Measurements from ENCODE around the gene TAB2. TPM values are rescaled to one million over a fixed set of nuclear protein-coding genes. Genes with fewer than 3 reads are reported as not detected.
"Not testable (repeated sequence)": the region's sequence is repeated elsewhere in the genome, so short reads cannot be mapped to it uniquely, and the experiment has no call there.

TAB2 gene
- total RNA-seq, 1 donor from 2014 or later, result 20.5 TPM

DNA sequence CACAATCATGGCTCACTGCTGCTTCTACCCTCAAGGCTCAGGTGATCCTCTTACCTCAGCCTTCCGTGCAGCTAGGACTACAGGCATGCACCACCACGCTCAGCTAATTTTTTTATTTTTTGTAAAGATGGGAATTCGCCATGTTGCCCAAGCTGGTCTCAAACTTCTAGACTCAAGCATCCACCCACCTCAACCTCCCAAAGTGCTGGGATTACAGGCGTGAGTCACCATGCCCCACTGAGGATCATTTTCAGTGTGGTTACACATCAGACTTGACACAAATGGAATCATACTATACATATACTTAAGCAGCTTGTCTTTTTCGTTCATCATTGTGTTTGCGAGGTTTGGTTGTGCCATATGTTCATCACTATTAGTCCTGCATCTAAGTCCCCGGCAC lies 140.7 kb downstream of the TAB2 start:
- FAIRE-seq (peak; percentile 52), DNase-seq (ENCODE audit: low read depth) (no peak)
- TF ChIP-seq, protein P1, sequence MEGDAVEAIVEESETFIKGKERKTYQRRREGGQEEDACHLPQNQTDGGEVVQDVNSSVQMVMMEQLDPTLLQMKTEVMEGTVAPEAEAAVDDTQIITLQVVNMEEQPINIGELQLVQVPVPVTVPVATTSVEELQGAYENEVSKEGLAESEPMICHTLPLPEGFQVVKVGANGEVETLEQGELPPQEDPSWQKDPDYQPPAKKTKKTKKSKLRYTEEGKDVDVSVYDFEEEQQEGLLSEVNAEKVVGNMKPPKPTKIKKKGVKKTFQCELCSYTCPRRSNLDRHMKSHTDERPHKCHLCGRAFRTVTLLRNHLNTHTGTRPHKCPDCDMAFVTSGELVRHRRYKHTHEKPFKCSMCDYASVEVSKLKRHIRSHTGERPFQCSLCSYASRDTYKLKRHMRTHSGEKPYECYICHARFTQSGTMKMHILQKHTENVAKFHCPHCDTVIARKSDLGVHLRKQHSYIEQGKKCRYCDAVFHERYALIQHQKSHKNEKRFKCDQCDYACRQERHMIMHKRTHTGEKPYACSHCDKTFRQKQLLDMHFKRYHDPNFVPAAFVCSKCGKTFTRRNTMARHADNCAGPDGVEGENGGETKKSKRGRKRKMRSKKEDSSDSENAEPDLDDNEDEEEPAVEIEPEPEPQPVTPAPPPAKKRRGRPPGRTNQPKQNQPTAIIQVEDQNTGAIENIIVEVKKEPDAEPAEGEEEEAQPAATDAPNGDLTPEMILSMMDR (IDR thresholded peaks at IDR 0.05; ENCODE audit: insufficient read depth, low read length, severe bottlenecking), result no peak

DNA sequence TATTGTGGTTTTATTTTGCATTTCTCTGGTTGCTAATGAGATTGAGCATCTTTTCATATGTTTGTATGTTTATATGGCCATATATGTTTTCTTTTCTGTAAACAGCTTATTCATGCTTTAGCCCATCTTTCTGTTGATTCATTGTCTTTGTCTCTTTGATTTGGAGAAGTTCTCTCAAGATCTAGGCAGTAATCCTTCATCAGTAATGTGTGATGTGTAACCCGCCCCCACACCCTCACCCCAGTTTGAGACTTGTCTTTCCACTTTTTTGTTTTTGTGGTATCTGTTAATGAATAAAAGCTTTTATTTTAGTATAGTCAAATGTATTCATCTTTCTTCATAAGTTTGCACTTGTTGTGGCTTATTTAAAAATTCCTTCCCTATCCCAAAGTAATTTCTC lies 141.3 kb downstream of the TAB2 start:
- H3K4me3 ChIP-seq (ENCODE audit: low read depth, low read length), result no peak overlapping the region
- DNase-seq (ENCODE audit: low read depth) (no peak), FAIRE-seq (no peak)
- TF ChIP-seq, protein P1 (IDR thresholded peaks at IDR 0.05; ENCODE audit: insufficient read depth, low read length, severe bottlenecking), result no peak
- no peaks in the 10 kb centered on the region for H3K27me3 ChIP-seq (ENCODE audit: control insufficient read depth, insufficient read depth, low read length)
- no peaks in the 10 kb centered on the region for H3K36me3 ChIP-seq (ENCODE audit: control insufficient read depth, insufficient read depth, low read length)

More for the DNA sequence above, 140.7 kb downstream of the TAB2 start:
- H3K27me3 ChIP-seq (ENCODE audit: control insufficient read depth, insufficient read depth, low read length), result no peaks in the 10 kb centered on the region
- H3K36me3 ChIP-seq (ENCODE audit: control insufficient read depth, insufficient read depth, low read length), result no peaks in the 10 kb centered on the region
- no peak overlapping the region for H3K4me3 ChIP-seq (ENCODE audit: low read depth, low read length)

DNA sequence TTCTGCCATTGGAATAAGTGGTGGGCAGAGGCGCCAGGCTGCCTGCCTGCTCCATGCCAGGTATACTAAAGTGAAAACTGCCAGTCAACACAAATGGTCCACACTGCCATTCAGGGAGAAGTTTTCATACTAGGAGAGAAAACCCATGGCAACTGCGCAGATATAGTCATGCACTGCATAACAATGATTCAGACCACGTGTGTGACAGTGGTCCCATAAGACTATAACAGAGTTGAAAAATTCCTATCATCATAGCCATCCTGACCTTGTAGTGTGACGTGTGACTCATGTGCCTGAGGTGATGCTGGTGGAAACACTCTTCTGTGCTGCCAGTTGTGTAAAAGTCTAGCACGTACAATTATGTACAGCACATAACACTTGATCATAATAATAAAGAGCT lies 142.2 kb downstream of the TAB2 start:
- Histone ChIP-seq H3K27me3 (ENCODE audit: control insufficient read depth, insufficient read depth, low read length) (no peaks in the 10 kb centered on the region), H3K36me3 (ENCODE audit: control insufficient read depth, insufficient read depth, low read length) (no peaks in the 10 kb centered on the region), H3K4me3 (ENCODE audit: low read depth, low read length) (no peak overlapping the region)
- TF ChIP-seq, protein P1 (IDR thresholded peaks at IDR 0.05; ENCODE audit: insufficient read depth, low read length, severe bottlenecking), result no peak
- no peak for DNase-seq (ENCODE audit: low read depth)
- peak; percentile 13 for FAIRE-seq

DNA sequence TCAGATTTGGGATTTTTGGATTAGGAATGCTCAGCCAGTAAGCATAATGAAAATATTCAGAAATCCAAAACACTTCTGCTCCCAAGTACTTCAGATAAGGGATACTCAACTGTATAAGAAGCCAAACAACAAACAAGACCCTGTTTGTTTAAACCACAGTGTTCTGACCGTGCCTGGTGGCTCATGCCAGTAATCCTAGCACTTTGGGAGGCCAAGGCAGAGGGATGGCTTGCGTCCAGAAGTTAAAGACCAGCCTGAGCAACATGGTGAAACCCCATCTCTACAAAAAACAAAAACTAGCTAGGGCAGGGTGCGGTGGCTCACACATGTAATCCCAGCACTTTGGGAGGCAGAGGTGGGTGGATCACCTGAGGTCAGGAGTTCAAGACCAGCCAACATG lies 142.7 kb downstream of the TAB2 start:
- not testable (repeated sequence) for H3K27me3 ChIP-seq (ENCODE audit: control insufficient read depth, insufficient read depth, low read length); FAIRE-seq; H3K36me3 ChIP-seq (ENCODE audit: control insufficient read depth, insufficient read depth, low read length); H3K4me3 ChIP-seq (ENCODE audit: low read depth, low read length); DNase-seq (ENCODE audit: low read depth)

Other genes with a start within 250 kb of the TAB2 start
- gene SUMO4, start 82.5 kb downstream of the TAB2 start, total RNA-seq, result 0.79 and 1.2 TPM in 2 replicates
- gene ZC3H12D, start 167.3 kb downstream of the TAB2 start, total RNA-seq, result under 0.01 TPM in 2 replicates
- gene PPIL4, start 228.3 kb downstream of the TAB2 start, total RNA-seq, result 19.7 and 26.2 TPM in 2 replicates
- 30.8 and 41.2 TPM in 2 replicates for gene GINM1, start 248.7 kb downstream of the TAB2 start, total RNA-seq

All from bronchial epithelial cell (primary cell).